ENCODE results near the gene HPCAL4.
A peak's percentile ranks its signal among the peaks of the same experiment; 100 is the strongest.

The HPCAL4 gene

GRCh38 chr1:39717809-39718208 is 26.6 kb upstream of the HPCAL4 start:
- Mint-ChIP-seq H3K9me3 (ENCODE audit: low read depth) (no peaks in the 10 kb centered on the region), H3K4me3 (no peak overlapping the region), H3K4me1 (ENCODE audit: low read depth) (no peaks in the 10 kb centered on the region), H3K27ac (no peak overlapping the region), H3K36me3 (no peaks in the 10 kb centered on the region), H3K27me3 (peaks cover 23% of the 10 kb centered on the region)

DNA sequence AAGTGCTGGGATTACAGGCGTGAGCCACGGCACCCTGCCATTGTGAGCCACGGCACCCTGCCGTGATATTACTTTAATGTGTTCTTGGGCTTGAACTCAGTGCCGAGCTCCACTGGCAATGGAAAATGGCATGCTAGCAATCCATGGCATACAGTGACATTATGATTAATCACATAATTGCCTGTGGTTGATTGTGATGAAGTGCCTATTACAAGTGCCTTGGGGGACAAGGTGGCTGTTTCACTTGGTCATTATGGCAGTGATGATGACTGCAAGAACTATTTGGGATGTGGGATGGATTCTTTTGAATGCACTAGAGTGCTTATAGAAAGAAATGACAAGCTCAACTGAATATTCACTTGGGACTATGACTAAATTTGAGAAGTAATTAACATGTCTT is 22.3 kb upstream of the HPCAL4 start:
- no peak overlapping the region for H3K27ac Mint-ChIP-seq
- no peaks in the 10 kb centered on the region for H3K4me1 Mint-ChIP-seq (ENCODE audit: low read depth)
- H3K9me3 Mint-ChIP-seq (ENCODE audit: low read depth) = no peaks in the 10 kb centered on the region
- H3K27me3 Mint-ChIP-seq = peaks cover 13% of the 10 kb centered on the region
- H3K4me3 Mint-ChIP-seq = no peak overlapping the region
- no peaks in the 10 kb centered on the region for H3K36me3 Mint-ChIP-seq

DNA sequence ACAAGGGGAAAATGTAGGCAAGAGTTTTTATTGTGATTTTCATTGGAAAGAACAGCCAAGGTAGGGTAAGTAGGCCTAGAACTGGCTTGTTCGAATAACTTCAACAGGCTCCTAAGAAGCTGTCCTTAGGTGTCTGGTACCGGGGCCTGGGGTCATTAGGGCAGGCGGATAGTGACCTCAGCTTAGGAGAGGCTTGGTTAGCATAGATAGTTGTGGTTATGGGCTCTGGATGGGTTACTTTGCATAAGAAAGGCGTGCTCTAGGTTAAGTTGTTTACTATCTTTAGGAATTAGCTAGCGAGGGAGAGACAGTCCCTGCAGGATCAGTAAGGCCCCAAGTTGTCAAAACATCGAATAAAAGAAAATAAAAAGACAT is 20.7 kb upstream of the HPCAL4 start:
- H3K27ac Mint-ChIP-seq = no peak overlapping the region
- peaks cover 8% of the 10 kb centered on the region for H3K27me3 Mint-ChIP-seq
- no peaks in the 10 kb centered on the region for H3K9me3 Mint-ChIP-seq (ENCODE audit: low read depth)
- H3K4me1 Mint-ChIP-seq (ENCODE audit: low read depth) = no peaks in the 10 kb centered on the region
- no peak overlapping the region for H3K4me3 Mint-ChIP-seq
- H3K36me3 Mint-ChIP-seq = no peaks in the 10 kb centered on the region

GRCh38 chr1:39711104-39711965 is 20.1 kb upstream of the HPCAL4 start:
- Mint-ChIP-seq H3K4me3 (no peak overlapping the region), H3K27ac (no peak overlapping the region)

GRCh38 chr1:39707506-39707905 is 16.3 kb upstream of the HPCAL4 start:
- no peaks in the 10 kb centered on the region for H3K9me3 Mint-ChIP-seq (ENCODE audit: low read depth)
- no peaks in the 10 kb centered on the region for H3K4me1 Mint-ChIP-seq (ENCODE audit: low read depth)
- no peaks in the 10 kb centered on the region for H3K36me3 Mint-ChIP-seq
- H3K4me3 Mint-ChIP-seq = no peak overlapping the region
- H3K27me3 Mint-ChIP-seq = no peaks in the 10 kb centered on the region
- no peak overlapping the region for H3K27ac Mint-ChIP-seq

More at GRCh38 chr1:39711104-39711965, 20.1 kb upstream of the HPCAL4 start:
- Mint-ChIP-seq H3K4me1 (ENCODE audit: low read depth) (no peaks in the 10 kb centered on the region), H3K9me3 (ENCODE audit: low read depth) (no peaks in the 10 kb centered on the region), H3K36me3 (no peaks in the 10 kb centered on the region), H3K27me3 (peaks cover 5% of the 10 kb centered on the region)

DNA sequence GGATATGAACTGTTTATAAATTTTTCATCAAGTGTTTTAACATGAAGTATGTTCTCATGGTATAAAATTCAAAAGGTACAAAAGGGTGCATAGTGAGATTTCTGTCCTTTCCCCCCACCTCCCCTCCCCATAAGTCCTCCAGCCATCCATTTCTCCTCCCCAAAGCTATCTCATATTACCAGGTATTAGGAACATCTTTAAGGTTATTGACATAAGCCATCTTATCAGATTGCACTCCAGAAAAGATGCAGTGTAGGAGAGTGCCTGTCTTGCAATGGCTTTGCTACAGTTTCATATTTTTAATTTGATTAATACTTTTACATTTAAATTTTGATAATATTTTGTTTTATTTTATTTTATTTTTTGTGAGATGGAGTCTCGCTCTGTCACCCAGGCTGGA is 13.5 kb upstream of the HPCAL4 start:
- Mint-ChIP-seq H3K9me3 (ENCODE audit: low read depth) (no peaks in the 10 kb centered on the region), H3K4me1 (ENCODE audit: low read depth) (no peaks in the 10 kb centered on the region), H3K27ac (no peak overlapping the region), H3K36me3 (no peaks in the 10 kb centered on the region), H3K4me3 (no peak overlapping the region), H3K27me3 (no peaks in the 10 kb centered on the region)

DNA sequence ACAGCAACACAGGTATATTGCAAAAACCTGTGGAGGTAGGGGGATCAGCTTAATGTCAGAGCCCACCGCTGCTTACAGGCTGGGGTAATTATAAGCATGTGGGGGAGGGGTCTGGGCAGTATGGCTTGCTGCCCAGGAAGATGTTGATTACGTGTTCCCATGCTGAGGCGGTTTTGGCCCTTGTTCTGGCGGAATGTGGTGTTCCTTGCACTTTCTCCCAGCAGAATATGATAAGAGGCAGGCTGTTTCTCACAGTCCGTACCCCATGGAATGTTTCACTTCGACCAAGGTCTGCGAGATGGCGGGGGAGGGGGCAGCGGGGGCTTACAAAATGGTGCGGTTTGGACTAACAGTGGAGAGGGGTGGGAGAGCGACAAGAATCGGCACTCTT is 9.8 kb upstream of the HPCAL4 start:
- no peaks in the 10 kb centered on the region for H3K36me3 Mint-ChIP-seq
- peaks cover 5% of the 10 kb centered on the region for H3K27me3 Mint-ChIP-seq
- H3K4me3 Mint-ChIP-seq = no peak overlapping the region
- H3K4me1 Mint-ChIP-seq (ENCODE audit: low read depth) = peaks cover 1% of the 10 kb centered on the region
- no peak overlapping the region for H3K27ac Mint-ChIP-seq
- no peaks in the 10 kb centered on the region for H3K9me3 Mint-ChIP-seq (ENCODE audit: low read depth)

GRCh38 chr1:39700348-39700747 is 9.1 kb upstream of the HPCAL4 start:
- Mint-ChIP-seq H3K27ac (no peak overlapping the region), H3K27me3 (peaks cover 5% of the 10 kb centered on the region), H3K4me1 (ENCODE audit: low read depth) (peaks cover 1% of the 10 kb centered on the region), H3K36me3 (no peaks in the 10 kb centered on the region), H3K4me3 (no peak overlapping the region), H3K9me3 (ENCODE audit: low read depth) (no peaks in the 10 kb centered on the region)

DNA sequence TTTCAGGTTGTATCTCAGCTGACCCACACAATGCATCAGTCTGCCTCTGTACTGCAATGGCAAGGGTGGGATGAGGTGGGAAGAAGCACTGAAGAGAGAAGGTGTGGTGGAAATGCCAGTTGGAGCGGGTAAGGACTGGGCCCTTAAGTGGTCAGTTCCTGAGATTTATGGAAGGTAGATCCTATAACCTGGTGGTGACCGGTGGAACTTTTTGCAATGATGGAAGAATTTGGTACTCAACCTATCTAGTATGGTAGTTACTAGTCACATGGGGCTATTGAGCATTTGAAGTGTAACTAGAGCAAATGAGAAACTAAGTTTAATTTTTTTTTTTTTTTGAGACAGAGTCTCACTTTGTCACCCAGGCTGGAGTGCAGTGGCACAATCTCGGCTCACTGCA is 8.2 kb upstream of the HPCAL4 start:
- Mint-ChIP-seq H3K27me3 (peaks cover 5% of the 10 kb centered on the region), H3K27ac (no peak overlapping the region)

GRCh38 chr1:39698568-39698967 is 7.3 kb upstream of the HPCAL4 start:
- H3K27ac Mint-ChIP-seq = no peak overlapping the region
- peaks cover 15% of the 10 kb centered on the region for H3K4me1 Mint-ChIP-seq (ENCODE audit: low read depth)
- peaks cover 5% of the 10 kb centered on the region for H3K27me3 Mint-ChIP-seq
- no peak overlapping the region for H3K4me3 Mint-ChIP-seq
- no peaks in the 10 kb centered on the region for H3K36me3 Mint-ChIP-seq
- H3K9me3 Mint-ChIP-seq (ENCODE audit: low read depth) = no peaks in the 10 kb centered on the region

More for the DNA sequence above, 8.2 kb upstream of the HPCAL4 start:
- Mint-ChIP-seq H3K9me3 (ENCODE audit: low read depth) (no peaks in the 10 kb centered on the region), H3K4me3 (no peak overlapping the region), H3K4me1 (ENCODE audit: low read depth) (peaks cover 10% of the 10 kb centered on the region), H3K36me3 (no peaks in the 10 kb centered on the region)

GRCh38 chr1:39696448-39696847 is 5.2 kb upstream of the HPCAL4 start:
- Mint-ChIP-seq H3K27me3 (peaks cover 5% of the 10 kb centered on the region), H3K4me1 (ENCODE audit: low read depth) (peaks cover 21% of the 10 kb centered on the region), H3K36me3 (no peaks in the 10 kb centered on the region), H3K27ac (no peak overlapping the region), H3K4me3 (no peak overlapping the region), H3K9me3 (ENCODE audit: low read depth) (no peaks in the 10 kb centered on the region)

- no peak overlapping the region for H3K27ac Mint-ChIP-seq
- peaks cover 5% of the 10 kb centered on the region for H3K27me3 Mint-ChIP-seq
Measured at GRCh38 chr1:39695016-39695415, 3.8 kb upstream of the HPCAL4 start.

DNA sequence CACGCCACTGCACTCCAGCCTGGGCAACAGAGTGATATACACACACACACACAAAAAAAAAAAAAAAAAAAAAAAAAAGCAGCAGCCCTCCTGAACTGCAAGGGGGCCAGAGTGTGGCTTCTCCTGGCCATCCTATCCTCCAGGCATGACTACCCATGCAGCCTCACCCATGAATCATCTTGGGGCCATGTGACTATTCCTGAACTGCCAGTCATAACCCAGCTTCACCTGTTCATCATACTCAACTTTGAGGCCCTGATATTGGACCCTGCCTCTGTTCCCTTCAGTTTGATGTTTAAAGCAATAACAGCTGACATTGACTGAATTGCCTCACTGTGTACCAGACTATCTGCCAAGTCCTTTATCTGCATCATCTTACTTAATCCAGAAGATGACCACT is 2.8 kb upstream of the HPCAL4 start:
- no peak overlapping the region for H3K27ac Mint-ChIP-seq
- no peaks in the 10 kb centered on the region for H3K36me3 Mint-ChIP-seq
- H3K27me3 Mint-ChIP-seq = peaks cover under 1% of the 10 kb centered on the region
- H3K4me1 Mint-ChIP-seq (ENCODE audit: low read depth) = peaks cover 40% of the 10 kb centered on the region
- no peak overlapping the region for H3K4me3 Mint-ChIP-seq
- H3K9me3 Mint-ChIP-seq (ENCODE audit: low read depth) = no peaks in the 10 kb centered on the region

More at GRCh38 chr1:39695016-39695415, 3.8 kb upstream of the HPCAL4 start:
- Mint-ChIP-seq H3K9me3 (ENCODE audit: low read depth) (no peaks in the 10 kb centered on the region), H3K4me1 (ENCODE audit: low read depth) (peaks cover 31% of the 10 kb centered on the region), H3K4me3 (no peak overlapping the region), H3K36me3 (no peaks in the 10 kb centered on the region)

DNA sequence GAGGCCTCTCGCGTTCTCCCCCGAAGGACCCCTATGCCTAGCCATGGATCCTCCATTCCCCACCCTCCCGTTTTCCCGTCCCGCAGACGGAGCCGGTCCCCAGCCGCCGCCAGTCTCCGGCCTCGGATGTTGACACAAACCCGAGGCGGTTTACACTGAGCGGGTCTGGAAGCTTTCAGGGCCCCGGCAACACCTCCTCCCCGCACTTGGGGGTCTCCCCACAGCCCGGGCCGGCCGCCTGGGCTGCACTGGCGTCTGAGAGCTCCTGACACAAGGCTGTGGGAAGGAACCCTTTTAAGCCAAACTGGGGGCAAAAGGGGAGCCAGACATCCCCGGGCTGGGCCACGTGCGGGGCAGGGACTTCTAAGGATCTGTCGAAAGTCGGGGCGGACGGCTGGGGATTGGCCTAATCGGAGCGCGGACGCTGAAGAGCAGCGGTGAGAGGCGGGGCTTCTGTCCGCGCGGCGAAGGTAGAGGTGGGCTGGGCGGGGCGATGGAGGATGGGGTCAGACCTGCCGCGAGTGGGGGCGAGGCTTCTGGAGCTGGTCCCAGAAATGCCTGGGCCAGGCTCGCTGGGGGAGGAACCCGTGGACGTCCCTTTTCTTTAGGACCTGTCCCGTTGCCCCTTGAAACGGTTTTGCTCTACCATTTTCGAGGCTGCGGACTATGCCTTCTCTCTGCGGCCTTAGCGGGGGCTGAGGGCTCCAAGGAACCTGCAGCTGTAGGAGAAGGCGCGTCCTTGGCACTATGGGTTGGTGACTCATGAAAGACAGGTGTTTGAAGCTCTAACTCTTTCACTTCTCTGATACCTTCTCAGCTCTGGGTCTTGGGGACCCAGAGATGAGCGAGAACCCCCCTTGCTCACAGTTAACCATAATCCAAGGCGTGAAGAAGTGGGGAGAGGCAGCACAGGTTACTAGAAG is 1.2 kb upstream of the HPCAL4 start:
- Mint-ChIP-seq H3K4me3 (peak overlapping the region; percentile 69), H3K27ac (no peak overlapping the region), H3K36me3 (no peaks in the 10 kb centered on the region), H3K9me3 (ENCODE audit: low read depth) (no peaks in the 10 kb centered on the region), H3K4me1 (ENCODE audit: low read depth) (peaks cover 48% of the 10 kb centered on the region), H3K27me3 (no peaks in the 10 kb centered on the region)

DNA sequence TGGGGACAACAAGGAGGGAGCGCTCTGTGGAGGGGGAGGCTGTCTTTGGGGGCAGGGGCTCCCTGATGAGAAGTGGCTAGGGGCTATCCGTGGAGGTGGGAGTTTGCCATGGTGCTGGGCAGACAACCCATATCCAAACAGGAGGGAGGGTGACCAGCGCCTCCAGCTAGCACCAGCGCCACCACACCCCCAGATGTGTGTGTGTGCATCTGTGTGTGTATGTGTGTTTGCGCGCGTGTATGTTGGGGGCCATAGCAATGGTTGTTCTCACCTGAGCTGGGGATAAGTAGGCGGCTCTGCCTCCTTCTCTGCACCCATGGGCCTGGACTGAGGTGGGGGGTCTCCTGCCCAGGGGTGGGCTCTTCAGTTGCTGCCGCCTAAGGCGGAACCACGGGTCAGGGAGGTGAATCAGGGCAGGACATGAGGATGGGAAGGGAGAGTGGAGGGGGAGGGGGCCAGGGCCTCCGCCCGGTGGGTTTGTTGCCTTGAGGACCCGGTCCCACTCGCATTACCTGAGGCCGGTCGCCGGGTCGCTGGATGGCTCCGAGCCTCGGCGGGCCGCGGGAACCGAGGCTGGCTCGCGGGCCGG is 345 bp downstream of the HPCAL4 start:
- H3K4me3 Mint-ChIP-seq = peak overlapping the region; percentile 85
- peaks cover 50% of the 10 kb centered on the region for H3K4me1 Mint-ChIP-seq (ENCODE audit: low read depth)
- H3K27ac Mint-ChIP-seq = no peak overlapping the region
- H3K27me3 Mint-ChIP-seq = peaks cover 2% of the 10 kb centered on the region
- H3K36me3 Mint-ChIP-seq = peaks cover 3% of the 10 kb centered on the region
- no peaks in the 10 kb centered on the region for H3K9me3 Mint-ChIP-seq (ENCODE audit: low read depth)
